D341Med (cell line): ENCODE measurements around the gene ITPR3.

Source experiments
- DNase-seq: peaks from one replicate; pipeline ENCODE4 v3.0.0; 2012; ENCODE audit warnings: low spot score

ITPR3 gene

GRCh38 chr6:33719326-33719987 lies 98.3 kb downstream of the ITPR3 start:
- no peak for DNase-seq

- no peak for DNase-seq
Observed at GRCh38 chr6:33720998-33721397, 99.9 kb downstream of the ITPR3 start.

DNA sequence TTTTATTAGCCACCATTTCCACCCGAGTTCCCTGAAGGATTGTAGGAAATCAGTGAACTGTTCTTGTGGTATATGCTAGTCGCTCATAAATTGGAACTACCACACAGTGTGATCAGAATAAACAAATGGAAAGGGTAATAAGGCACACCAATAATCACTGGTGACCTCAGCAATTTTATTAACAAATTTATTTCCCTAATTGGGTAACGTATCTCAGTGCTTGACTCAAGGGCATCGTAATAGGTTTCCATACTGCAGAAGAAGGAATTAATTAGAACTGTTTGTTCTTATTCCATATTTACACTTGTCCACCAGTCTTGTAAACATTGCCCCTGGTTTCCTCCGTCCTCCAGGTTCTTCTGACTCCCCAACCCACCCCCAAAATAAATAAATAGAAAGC lies 100.4 kb downstream of the ITPR3 start:
- no peak for DNase-seq

GRCh38 chr6:33722103-33722623 lies 101.0 kb downstream of the ITPR3 start:
- no peak for DNase-seq

- DNase-seq, result no peak
Observed at GRCh38 chr6:33723371-33724085, 102.4 kb downstream of the ITPR3 start.

DNA sequence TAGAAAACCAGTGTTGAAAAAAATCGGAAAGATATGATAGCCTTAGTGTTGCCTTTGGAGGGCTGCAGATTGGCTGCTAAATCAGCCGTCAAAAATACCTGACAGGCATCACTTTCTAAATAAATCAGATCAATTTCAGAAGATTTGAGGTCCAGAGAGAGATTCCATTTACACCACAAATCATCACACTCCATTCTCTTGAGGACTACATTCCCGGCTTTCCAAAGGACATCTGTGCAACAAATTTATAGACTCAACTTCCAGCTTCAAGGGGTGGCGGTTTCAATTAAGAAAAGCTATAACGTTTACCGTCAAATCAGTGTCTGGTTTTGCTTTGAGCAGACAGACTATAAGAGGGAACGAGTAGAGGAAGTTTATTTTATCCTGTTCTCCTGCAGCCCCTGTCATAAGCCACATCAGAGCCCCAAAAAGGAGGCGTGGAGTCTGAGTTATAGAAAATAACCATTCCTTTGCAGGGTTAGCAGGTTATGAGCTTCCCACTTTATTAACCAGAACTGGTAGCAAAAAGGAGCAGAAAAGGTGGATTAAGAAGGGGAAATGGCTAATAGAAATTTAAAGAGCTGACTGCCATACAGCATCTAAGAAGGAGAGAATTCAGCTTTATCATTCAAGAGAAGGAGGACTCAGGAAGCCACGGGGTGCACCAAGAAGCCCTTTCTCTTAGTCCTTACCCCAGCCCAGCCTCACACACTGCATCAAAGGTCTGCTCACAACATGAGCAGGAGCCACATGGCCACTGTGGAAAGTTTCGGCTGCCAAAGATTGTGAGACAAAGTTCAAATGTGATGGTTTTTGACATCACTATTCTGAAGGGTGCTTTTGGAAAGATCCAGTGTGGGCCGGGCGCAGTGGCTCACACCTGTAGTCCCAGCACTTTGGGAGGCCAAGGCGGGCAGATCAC lies 103.2 kb downstream of the ITPR3 start:
- no peak for DNase-seq

GRCh38 chr6:33725222-33725621 lies 104.1 kb downstream of the ITPR3 start:
- no peak for DNase-seq

DNA sequence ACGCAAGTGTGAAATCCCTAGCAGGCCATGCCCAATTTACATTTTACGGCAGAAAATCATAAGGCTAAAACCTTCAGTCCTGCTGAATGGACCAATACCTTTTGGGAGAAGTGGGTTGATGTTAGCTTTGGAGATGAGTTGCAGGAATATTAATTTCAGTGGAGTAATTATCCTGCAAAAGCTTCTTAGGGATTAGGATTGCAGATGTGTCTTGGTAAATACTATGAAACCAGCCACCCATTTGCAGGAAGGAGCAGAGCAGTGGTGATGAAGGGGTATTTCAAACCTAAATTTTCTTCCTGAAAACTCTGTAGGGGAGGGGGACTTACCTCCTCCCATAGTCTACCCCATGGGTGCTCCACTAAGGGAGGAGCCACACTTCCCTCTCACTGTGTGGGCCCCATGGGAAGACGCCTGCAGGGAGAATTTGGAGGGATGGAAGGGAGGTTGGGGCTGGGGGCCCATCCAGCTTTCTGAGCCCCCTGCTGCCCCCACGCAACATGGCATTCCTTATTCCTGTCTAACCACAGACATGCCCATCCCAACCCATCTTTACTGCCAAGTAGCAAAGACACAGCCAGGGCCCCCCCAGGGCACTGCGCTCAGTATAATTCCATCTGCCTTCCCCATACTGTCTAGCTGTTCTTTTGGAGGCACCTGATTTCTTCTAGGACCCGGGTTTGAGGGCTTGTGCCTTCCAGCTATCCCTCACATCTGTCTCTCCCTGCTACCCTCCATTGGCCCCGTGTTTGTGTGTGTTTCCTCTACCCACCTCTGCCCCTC lies 105.0 kb downstream of the ITPR3 start:
- peak; percentile 48 for DNase-seq

- no peak for DNase-seq
Observed at GRCh38 chr6:33726696-33727095, 105.6 kb downstream of the ITPR3 start.

GRCh38 chr6:33727126-33727525 lies 106.0 kb downstream of the ITPR3 start:
- no peak for DNase-seq

DNA sequence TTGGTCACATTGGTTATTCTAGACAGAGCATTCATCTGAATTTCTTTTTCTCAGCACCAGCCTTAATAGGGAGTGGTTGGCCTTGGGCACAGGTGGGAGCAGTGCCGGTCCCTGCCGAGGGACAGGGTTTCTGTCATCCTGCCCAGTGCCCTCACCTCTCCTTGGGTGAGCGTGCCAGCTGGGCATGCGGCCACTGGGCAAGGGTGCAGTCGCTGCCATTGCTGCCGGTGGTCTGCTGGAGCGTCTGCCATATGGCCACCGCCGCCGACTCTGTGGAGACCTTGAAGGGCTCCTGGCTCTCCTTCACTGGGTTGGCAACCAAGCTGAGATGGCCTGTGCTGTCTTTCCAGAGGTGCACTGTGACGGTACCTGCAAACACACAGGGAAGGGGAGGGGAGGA lies 106.8 kb downstream of the ITPR3 start:
- DNase-seq, result no peak

DNA sequence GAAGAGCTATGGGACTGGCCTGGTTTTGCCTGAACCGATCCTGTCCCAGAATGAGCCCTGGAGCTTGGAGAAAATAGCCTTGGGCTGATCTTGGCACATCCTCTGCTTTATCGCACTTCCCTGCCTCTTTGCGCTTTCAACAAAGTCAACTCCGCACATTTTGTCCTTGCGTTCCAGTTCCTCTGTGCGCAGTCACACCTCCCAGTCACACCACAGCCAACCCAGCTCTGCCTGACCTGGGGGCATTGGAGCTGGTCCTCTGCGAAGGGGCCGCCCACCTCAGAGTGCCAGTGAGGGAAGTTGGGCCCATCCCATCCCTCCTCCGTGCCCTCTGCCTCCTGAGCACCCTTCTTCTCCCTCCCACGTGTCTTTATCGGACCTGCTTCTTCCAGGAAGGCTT lies 107.3 kb downstream of the ITPR3 start:
- DNase-seq, result no peak

DNA sequence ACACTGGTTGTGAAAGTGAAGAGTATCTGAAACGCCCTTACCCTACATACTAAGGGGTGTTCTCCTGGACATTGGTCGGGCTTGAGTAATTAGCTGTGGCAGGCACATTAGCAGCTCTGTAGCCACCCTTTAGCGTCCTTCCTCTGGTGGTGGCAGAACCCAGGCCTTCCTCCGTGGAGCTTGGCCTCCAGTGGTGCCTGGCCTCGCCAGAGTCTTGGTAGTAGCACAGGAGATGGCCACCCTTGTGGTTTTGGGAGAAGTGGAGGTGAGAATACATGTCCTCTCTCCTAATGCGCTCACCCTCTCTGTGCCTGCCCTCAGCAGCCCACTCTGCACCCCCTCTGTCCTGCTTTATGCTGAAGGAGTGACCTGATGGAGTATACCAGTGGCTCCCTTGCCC lies 107.9 kb downstream of the ITPR3 start:
- DNase-seq, result no peak

- DNase-seq, result no peak
Observed at GRCh38 chr6:33730611-33731010, 109.5 kb downstream of the ITPR3 start.

- no peak for DNase-seq
Observed at GRCh38 chr6:33731035-33731434, 109.9 kb downstream of the ITPR3 start.

- DNase-seq, result no peak
Observed at GRCh38 chr6:33731751-33732282, 110.7 kb downstream of the ITPR3 start.

DNA sequence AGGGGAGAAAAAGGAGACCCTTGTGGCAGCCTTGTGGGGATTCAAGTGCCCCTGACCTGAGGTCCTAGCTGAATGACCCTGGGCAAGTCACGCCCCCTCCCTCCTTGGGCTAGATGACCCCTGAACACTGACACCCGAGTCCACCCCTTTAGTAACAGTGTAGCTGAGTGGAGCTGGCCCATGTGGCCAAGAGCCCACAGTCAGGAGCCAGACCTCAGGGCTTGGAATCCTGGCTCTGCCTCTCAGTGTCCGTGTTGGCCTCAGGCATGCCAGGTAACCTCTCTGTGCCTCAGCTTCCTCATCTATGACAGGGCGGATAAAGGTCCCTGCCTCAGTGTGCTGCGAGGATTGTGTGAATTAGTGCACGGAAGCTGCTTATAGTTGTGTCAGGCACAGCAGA lies 111.3 kb downstream of the ITPR3 start:
- no peak for DNase-seq

DNA sequence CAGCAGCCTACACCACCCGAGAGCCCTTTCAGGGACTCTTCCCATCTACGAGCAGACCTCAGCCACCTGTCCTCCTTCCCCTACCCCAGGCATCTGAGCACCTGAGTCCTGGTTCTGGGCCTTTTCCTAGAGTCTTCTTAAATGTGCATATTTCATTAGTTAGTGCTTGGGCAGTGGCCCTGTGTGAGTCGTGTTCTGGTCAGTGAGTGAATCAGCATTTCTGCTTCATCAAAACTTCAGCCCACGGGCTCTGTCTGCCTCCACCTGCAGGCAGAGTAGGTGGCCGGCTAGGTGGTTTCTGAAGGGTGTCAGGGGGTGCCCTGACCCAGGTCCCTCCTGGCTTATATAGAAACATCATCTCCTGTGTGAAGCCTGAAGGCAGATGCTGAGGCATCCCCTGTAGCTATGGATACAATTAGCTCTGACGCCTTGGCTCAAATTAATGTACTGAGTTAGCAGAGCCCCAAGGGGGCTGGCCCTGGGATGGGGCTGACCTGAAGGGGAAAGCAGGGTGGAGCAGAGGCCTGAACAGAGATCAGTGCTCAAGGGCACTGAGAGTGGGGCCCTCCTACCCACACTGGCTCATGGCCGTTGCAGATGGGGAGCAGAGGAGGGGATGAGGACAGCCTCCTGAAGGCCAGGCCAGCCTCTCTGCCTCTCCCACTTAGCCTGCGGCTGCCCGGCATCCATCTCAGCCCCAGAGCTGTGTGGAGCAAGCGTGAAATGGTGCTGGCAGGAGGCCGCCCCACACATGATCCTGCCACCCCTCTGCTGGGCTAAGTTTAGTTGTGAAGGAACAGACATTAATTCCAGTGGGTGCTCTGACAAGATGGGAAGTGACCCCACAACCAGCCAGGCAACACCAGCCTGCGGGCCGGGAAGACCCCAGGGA lies 111.9 kb downstream of the ITPR3 start:
- DNase-seq, result no peak

DNA sequence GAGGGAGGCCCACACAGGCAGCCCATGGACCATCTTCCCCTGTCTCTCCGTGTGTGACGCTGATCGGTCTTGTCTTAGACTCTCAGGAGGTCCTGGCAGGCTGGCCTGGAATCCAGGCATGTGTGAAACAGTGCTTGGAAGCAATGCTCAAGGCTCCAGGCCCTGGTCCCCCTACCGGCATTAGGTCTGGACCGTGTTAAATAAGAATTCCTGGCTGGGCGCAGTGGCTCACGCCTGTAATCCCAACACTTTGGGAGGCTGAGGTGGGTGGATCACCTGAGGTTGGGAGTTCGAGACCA lies 112.5 kb downstream of the ITPR3 start:
- no peak for DNase-seq

DNA sequence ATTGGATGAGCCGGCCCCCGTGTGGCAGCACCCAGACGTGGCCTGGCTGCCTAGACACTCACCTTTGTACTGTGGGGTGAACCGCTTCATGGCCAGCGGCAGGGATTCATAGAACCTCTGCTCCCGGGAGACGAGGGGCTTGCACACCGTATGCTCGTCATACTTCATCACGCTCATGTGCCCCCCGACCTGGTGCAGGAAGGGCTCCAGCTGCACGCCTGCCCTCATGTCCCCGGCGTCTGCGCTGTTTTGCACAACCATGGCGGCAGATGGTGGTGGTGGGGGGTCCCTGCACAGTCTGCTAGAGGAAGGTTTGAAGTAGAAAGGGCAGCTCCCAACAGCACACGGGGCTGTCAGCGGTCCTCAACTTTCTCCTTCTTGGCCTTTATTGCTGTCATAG lies 114.1 kb downstream of the ITPR3 start:
- DNase-seq, result no peak
